AG20443 (cell line): ENCODE results near the gene SPOCK2.
A peak's percentile ranks its signal among the peaks of the same experiment; 100 is the strongest.
"Not testable (repeated sequence)": the region's sequence is repeated elsewhere in the genome, so short reads cannot be mapped to it uniquely, and the experiment has no call there.

Source experiments
- DNase-seq: peaks from one replicate; pipeline ENCODE4 v3.0.0; 2012; ENCODE audit warnings: low spot score, mixed read lengths

Gene SPOCK2

GRCh38 chr10:72053690-72054089, 34.7 kb downstream of the SPOCK2 start:
- DNase-seq: no peak

- no peak for DNase-seq
Observed at GRCh38 chr10:72050873-72051272, 37.5 kb downstream of the SPOCK2 start.

- no peak for DNase-seq
Observed at GRCh38 chr10:72049969-72050781, 38.2 kb downstream of the SPOCK2 start.

GRCh38 chr10:72049472-72049871, 38.9 kb downstream of the SPOCK2 start:
- DNase-seq: no peak

GRCh38 chr10:72048450-72049124, 39.8 kb downstream of the SPOCK2 start:
- peak; percentile 93 for DNase-seq

- no peak for DNase-seq
Observed at GRCh38 chr10:72045586-72045985, 42.8 kb downstream of the SPOCK2 start.

- no peak for DNase-seq
Observed at GRCh38 chr10:72044417-72045041, 43.8 kb downstream of the SPOCK2 start.

GRCh38 chr10:72043016-72043834, 45.1 kb downstream of the SPOCK2 start:
- no peak for DNase-seq

- DNase-seq: no peak
Observed at GRCh38 chr10:72041491-72041890, 46.9 kb downstream of the SPOCK2 start.

- no peak for DNase-seq
Observed at GRCh38 chr10:72039377-72039776, 49.0 kb downstream of the SPOCK2 start.

GRCh38 chr10:72038458-72039001, 49.8 kb downstream of the SPOCK2 start:
- peak; percentile 91 for DNase-seq

- DNase-seq: no peak
Observed at GRCh38 chr10:72037811-72038210, 50.5 kb downstream of the SPOCK2 start.

- DNase-seq: no peak
Observed at GRCh38 chr10:72037266-72037665, 51.1 kb downstream of the SPOCK2 start.

GRCh38 chr10:72035252-72035887, 53.0 kb downstream of the SPOCK2 start:
- no peak for DNase-seq

- no peak for DNase-seq
Observed at GRCh38 chr10:72034761-72035160, 53.6 kb downstream of the SPOCK2 start.

GRCh38 chr10:72034040-72034499, 54.3 kb downstream of the SPOCK2 start:
- no peak for DNase-seq

- DNase-seq: not testable (repeated sequence)
Observed at GRCh38 chr10:72032409-72033162, 55.8 kb downstream of the SPOCK2 start.

- DNase-seq: no peak
Observed at GRCh38 chr10:72031706-72032105, 56.6 kb downstream of the SPOCK2 start.

- no peak for DNase-seq
Observed at GRCh38 chr10:72030762-72031543, 57.4 kb downstream of the SPOCK2 start.

- DNase-seq: no peak
Observed at GRCh38 chr10:72029414-72029813, 58.9 kb downstream of the SPOCK2 start.
